HG03039 (cell line): ENCODE data around the gene ST3GAL4.
A peak's percentile ranks its signal among the peaks of the same experiment; 100 is the strongest.

Source experiments
- ATAC-seq: cut with Tn5 transposase; IDR thresholded peaks from one replicate; pipeline ENCODE4 v1.9.1; 2021; ENCODE audit warnings: mild to moderate bottlenecking, moderate library complexity; ENCODE audit not compliant: unreplicated experiment

Gene ST3GAL4

GRCh38 chr11:126405374-126405773, 49.9 kb downstream of the ST3GAL4 start:
- no peak for ATAC-seq

GRCh38 chr11:126405906-126406305, 50.4 kb downstream of the ST3GAL4 start:
- ATAC-seq = no peak

GRCh38 chr11:126406368-126406767, 50.9 kb downstream of the ST3GAL4 start:
- ATAC-seq = no peak

GRCh38 chr11:126407101-126407521, 51.6 kb downstream of the ST3GAL4 start:
- ATAC-seq = no peak

GRCh38 chr11:126407682-126408288, 52.3 kb downstream of the ST3GAL4 start:
- no peak for ATAC-seq

GRCh38 chr11:126408496-126408895, 53.0 kb downstream of the ST3GAL4 start:
- ATAC-seq = no peak

GRCh38 chr11:126408901-126409619, 53.6 kb downstream of the ST3GAL4 start:
- ATAC-seq = no peak

- ATAC-seq = no peak
Measured at GRCh38 chr11:126409620-126409985, 54.1 kb downstream of the ST3GAL4 start.

- no peak for ATAC-seq
Measured at GRCh38 chr11:126410649-126411048, 55.2 kb downstream of the ST3GAL4 start.

GRCh38 chr11:126411971-126412381, 56.5 kb downstream of the ST3GAL4 start:
- no peak for ATAC-seq

- no peak for ATAC-seq
Measured at GRCh38 chr11:126413426-126413825, 57.9 kb downstream of the ST3GAL4 start.

- ATAC-seq = no peak
Measured at GRCh38 chr11:126413843-126414405, 58.4 kb downstream of the ST3GAL4 start.

- ATAC-seq = no peak
Measured at GRCh38 chr11:126414615-126415014, 59.1 kb downstream of the ST3GAL4 start.

- no peak for ATAC-seq
Measured at GRCh38 chr11:126415128-126415527, 59.6 kb downstream of the ST3GAL4 start.

- no peak for ATAC-seq
Measured at GRCh38 chr11:126415669-126416420, 60.4 kb downstream of the ST3GAL4 start.

GRCh38 chr11:126416542-126417090, 61.1 kb downstream of the ST3GAL4 start:
- ATAC-seq = peak; percentile 83

- ATAC-seq = no peak
Measured at GRCh38 chr11:126417091-126417862, 61.8 kb downstream of the ST3GAL4 start.

- ATAC-seq = no peak
Measured at GRCh38 chr11:126418887-126419286, 63.4 kb downstream of the ST3GAL4 start.

GRCh38 chr11:126419801-126420697, 64.6 kb downstream of the ST3GAL4 start:
- ATAC-seq = peak; percentile 66
